Nephron (organoid): ENCODE results near the gene AMH.
A peak's percentile ranks its signal among the peaks of the same experiment; 100 is the strongest.

Experiments
- H3K27ac Mint-ChIP-seq, 3 experiments: 2 replicates each; pipeline ENCODE4 v1.8.0; 2020; ENCODE audit warnings: mixed read lengths in 3 of 3, mild to moderate bottlenecking in 2 of 3, moderate library complexity in 1 of 3
- H3K27me3 Mint-ChIP-seq: 2 replicates; pipeline ENCODE4 v1.8.0; 2021; ENCODE audit warnings: low read depth, mild to moderate bottlenecking, moderate library complexity, mixed read lengths
- H3K36me3 Mint-ChIP-seq: 2 replicates; pipeline ENCODE4 v1.8.0; 2020; ENCODE audit warnings: low read depth, mixed read lengths
- H3K4me1 Mint-ChIP-seq: 2 replicates; pipeline ENCODE4 v1.8.0; 2020; ENCODE audit warnings: mixed read lengths
- H3K4me3 Mint-ChIP-seq, 3 experiments: 2 replicates each; pipeline ENCODE4 v1.8.0; 2020; ENCODE audit warnings: mild to moderate bottlenecking in 3 of 3, mixed read lengths in 3 of 3, moderate library complexity in 2 of 3
- H3K9me3 Mint-ChIP-seq: 2 replicates; pipeline ENCODE4 v1.8.0; 2020; ENCODE audit warnings: mixed read lengths
- CTCF ChIP-seq, 3 experiments: fragments of 200-600 bp; sonication (generic); IDR thresholded peaks; one replicate each; pipeline ENCODE4 v1.5.0; 2021; ENCODE audit warnings: antibody characterized with exemption in 3 of 3; ENCODE audit not compliant: unreplicated experiment in 3 of 3

AMH gene

GRCh38 chr19:2255982-2256685 is 7.0 kb downstream of the AMH start, which contains the start of gene JSRP1:
Gene JSRP1 (minus strand): TSS chr19:2256417. CDS start chr19:2255314, 1,103 bp downstream.
- H3K27me3 Mint-ChIP-seq = peaks cover 11% of the 10 kb centered on the region
- peak within 1 kb of the TSS in 1 of 3 experiments; percentile 70 for H3K27ac Mint-ChIP-seq
- H3K9me3 Mint-ChIP-seq = no peaks in the 10 kb centered on the region
- TF ChIP-seq CTCF (IDR thresholded peaks at IDR 0.05; ENCODE audit: unreplicated experiment in 3 of 3) = no peak
- peaks cover 5% of the 10 kb centered on the region for H3K4me1 Mint-ChIP-seq
- H3K36me3 Mint-ChIP-seq = no peaks in the 10 kb centered on the region
- H3K4me3 Mint-ChIP-seq = peak within 1 kb of the TSS in 2 of 3 experiments; percentile 59 to 83

- Mint-ChIP-seq H3K4me1 (no peaks in the 10 kb centered on the region), H3K36me3 (no peaks in the 10 kb centered on the region), H3K27me3 (no peaks in the 10 kb centered on the region), H3K27ac (no peak overlapping the region), H3K4me3 (no peak overlapping the region), H3K9me3 (no peaks in the 10 kb centered on the region)
- TF ChIP-seq CTCF (IDR thresholded peaks at IDR 0.05; ENCODE audit: unreplicated experiment in 3 of 3) = no peak
These were observed 10.2 kb downstream of the AMH start for GRCh38 chr19:2259336-2259735.

- Mint-ChIP-seq H3K4me3 (no peak overlapping the region), H3K36me3 (no peaks in the 10 kb centered on the region), H3K27me3 (no peaks in the 10 kb centered on the region), H3K27ac (peak overlapping the region in 1 of 3 experiments; percentile 26), H3K4me1 (no peaks in the 10 kb centered on the region), H3K9me3 (no peaks in the 10 kb centered on the region)
- no peak for TF ChIP-seq CTCF (IDR thresholded peaks at IDR 0.05; ENCODE audit: unreplicated experiment in 3 of 3)
These were observed 11.2 kb downstream of the AMH start for GRCh38 chr19:2260341-2260805.

GRCh38 chr19:2261438-2262172 is 12.5 kb downstream of the AMH start:
- TF ChIP-seq CTCF (IDR thresholded peaks at IDR 0.05; ENCODE audit: unreplicated experiment in 3 of 3) = peak; percentile 22 to 39 (median 29)
- no peak overlapping the region for H3K4me3 Mint-ChIP-seq
- H3K9me3 Mint-ChIP-seq = no peaks in the 10 kb centered on the region
- peaks cover 4% of the 10 kb centered on the region for H3K4me1 Mint-ChIP-seq
- no peaks in the 10 kb centered on the region for H3K36me3 Mint-ChIP-seq
- no peak overlapping the region for H3K27ac Mint-ChIP-seq
- H3K27me3 Mint-ChIP-seq = no peaks in the 10 kb centered on the region

GRCh38 chr19:2266183-2266993 is 17.3 kb downstream of the AMH start:
- Mint-ChIP-seq H3K4me3 (peak overlapping the region; percentile 59 to 78 (median 70)), H3K4me1 (peaks cover 8% of the 10 kb centered on the region), H3K36me3 (no peaks in the 10 kb centered on the region), H3K27ac (peak overlapping the region; percentile 61 to 94 (median 91)), H3K9me3 (no peaks in the 10 kb centered on the region), H3K27me3 (no peaks in the 10 kb centered on the region)
- TF ChIP-seq CTCF (IDR thresholded peaks at IDR 0.05; ENCODE audit: unreplicated experiment in 3 of 3) = no peak
